RPMI7951 (cell line): ENCODE data around the gene GLRX2. TPM values are rescaled to one million over a fixed set of nuclear protein-coding genes. Genes with fewer than 3 reads are reported as not detected.
"Not testable (repeated sequence)": the region's sequence is repeated elsewhere in the genome, so short reads cannot be mapped to it uniquely, and the experiment has no call there.

Experiments
- DNase-seq: peaks from one replicate; pipeline ENCODE4 v3.0.0-alpha.2; 2012; ENCODE audit warnings: low read depth
- total RNA-seq: library from RNA; depleted of rRNA; stranded (reverse); fragments of >200 nt; shearing (Covaris generic); gene quantifications from 2 replicates; pipeline ENCODE4 v1.2.3, GENCODE V29; 2014; rRNA removed

The GLRX2 gene
- total RNA-seq, 1 experiment from 2014 or later: 21.6 TPM

DNA sequence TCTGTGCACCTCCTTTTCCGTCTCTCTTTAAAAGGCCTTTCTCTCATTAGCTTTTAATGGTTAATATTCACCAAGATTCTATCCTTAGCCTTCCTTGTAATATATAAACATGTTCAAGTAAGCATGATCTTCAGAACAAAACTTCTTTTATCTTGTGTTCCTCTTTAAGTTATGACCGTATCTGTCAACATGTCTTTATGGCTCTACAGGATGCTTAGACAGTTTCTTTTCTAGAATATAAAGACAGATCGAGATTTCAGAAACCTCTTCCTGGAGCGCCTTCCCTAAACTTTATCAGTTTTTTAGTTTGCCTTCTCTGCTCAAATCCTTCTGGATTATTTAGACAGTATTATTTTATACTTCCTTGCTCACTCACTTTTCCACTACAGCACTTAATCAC, 38.6 kb downstream of the GLRX2 start:
- DNase-seq: no peak

DNA sequence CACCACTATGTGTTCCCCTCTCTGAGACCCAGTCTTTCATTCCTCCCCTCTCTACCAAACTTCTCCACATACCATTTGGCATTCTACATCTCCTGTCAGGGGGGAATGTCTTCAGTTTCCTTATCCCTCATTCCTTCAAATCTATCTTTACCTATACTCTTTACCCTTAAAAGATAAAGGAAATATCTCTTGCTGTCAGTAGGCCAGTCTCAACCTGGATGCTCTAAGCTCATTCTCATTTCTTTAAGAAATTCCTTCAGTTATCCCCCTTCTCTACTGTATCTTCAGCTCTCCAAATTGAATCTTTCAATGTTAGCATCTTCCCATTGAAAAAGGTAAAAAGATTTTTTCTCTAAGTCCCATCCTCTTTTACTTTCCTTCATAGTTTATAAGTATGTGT, 39.3 kb downstream of the GLRX2 start:
- no peak for DNase-seq

DNA sequence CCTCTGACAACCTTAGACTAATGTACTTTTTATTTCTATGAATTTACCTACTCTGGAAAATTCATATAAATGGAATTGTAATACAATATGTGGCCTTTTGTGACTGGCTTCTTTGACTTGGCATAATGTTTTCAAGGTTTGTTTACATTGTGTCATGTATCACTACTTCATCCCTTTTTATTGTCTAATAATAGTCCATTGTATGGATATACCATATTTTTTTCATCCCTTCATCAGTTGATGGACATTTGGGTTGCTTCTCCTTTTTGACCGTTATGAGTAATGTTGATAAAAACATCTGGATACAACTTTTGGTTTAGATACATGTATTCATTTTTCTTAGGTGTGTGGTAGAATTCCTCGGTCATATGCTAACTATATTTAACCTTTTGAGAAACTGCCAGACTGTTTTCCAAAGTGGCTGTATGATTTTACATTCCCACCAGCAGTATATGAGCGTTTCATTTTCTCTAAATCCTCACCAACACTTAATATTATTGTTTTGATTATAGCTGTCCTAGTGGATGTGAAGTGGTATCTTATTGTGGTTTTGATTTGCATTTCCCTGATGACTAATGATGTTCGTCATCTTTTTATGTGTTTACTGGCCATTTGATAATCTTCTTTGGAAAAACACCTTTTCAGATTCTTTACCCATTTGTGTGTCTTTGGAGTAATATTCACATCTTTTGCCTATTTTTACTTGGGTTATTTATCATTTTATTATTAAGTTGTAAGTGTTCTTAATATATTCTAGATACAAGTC, 42.3 kb downstream of the GLRX2 start:
- peak; percentile 9 for DNase-seq

DNA sequence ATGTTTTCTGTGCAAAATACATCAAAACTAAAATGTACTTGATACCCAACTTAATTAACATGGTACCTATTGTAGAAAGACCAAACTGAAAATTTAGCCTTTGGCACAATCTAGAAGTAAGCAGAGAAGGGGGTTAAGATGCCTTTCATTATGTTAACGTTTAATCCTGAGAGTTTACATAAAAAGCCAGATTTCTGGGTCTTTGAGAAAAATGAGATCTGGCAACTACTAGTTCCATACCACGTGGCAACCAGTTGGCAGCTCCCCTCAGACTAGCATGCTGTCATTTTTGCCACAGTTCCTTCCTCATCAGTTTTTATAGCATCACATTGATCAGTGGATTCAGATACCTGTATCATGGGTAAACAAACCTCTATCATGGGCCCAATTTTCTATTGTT, 44.3 kb downstream of the GLRX2 start:
- DNase-seq: no peak

DNA sequence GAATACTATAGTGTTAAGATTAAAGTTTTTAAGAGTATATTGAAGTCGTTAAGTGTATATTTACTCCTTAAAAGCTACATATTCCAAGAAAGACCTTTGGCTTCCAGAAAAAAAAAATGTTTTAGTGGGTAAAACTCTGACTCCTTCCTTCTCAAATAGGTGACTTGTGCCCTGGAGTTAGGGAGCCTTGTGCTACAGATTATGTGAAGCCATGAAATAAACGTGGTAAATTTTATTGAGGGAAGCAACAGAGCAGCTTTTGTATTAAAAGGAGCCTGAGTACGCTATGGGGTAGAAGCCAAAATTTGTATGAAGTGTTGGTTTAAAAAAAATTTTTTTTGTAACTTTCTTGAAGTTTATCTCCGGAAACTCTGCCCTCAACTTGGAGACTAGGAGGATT, 44.8 kb downstream of the GLRX2 start:
- DNase-seq: no peak

DNA sequence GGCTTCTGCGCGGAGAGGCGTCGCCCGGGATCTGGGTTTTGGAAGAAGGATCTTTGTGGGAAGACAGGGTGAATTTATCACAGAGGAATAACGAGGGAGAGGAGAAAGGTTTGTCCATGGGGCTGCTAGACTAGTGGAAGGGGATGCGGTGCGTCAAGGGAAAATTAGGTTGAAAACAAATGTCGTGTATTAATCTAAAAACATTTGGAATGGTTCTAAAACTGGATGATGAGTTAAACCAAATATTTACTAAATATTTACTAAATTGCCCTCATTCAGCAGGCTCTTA, 45.2 kb downstream of the GLRX2 start:
- DNase-seq: no peak

DNA sequence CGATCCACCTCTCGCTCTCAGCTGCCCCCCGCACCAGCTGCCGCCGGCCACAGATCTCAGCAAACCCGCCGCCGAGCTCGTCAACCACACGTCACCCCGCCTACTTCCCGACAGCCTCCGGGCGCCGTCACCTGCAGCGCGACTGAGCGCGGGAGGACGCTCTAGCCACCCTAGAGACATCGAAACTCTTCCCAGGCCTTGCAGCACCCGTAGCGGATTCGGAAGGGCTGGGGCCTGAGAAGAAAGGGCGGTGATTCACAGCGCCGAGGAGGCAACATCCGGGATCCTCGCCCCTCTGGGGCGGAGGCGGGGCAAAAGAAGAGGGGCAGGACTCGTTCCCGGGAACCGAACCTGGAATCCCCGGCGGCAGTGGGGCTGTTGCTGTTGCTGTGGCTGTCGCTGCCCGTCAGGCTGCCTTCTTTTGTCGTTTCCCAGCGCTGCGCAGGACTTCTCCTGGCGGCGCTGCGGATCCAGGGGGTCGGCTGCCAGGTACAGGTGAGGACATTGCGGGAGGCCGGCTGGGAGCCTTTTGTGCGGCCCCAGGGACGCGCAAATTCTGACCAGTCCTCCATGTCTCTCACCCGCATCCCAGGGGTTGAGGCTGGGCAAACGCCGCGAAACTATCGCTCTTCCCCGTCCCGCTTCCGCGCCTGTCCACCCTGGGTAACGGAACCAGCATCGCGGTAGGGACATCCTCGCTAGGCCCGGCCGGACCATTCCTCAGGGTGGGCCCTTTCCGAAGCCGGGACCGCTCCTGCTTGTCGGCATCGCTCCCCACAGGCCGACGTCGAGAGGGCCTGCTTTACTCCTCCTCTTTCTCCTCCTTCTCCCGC, 45.7 kb downstream of the GLRX2 start, which contains the start of the genes RO60 and UCHL5:
TSS of gene RO60 (plus strand) at position 331 of the 833 bp plus-strand sequence. CDS start 9,443 bp downstream, outside the sequence.
TSS of gene UCHL5 (minus strand) at position 79 of the 833 bp plus-strand sequence. CDS start 100 bp downstream, outside the sequence.
- peak; percentile 98 for DNase-seq

DNA sequence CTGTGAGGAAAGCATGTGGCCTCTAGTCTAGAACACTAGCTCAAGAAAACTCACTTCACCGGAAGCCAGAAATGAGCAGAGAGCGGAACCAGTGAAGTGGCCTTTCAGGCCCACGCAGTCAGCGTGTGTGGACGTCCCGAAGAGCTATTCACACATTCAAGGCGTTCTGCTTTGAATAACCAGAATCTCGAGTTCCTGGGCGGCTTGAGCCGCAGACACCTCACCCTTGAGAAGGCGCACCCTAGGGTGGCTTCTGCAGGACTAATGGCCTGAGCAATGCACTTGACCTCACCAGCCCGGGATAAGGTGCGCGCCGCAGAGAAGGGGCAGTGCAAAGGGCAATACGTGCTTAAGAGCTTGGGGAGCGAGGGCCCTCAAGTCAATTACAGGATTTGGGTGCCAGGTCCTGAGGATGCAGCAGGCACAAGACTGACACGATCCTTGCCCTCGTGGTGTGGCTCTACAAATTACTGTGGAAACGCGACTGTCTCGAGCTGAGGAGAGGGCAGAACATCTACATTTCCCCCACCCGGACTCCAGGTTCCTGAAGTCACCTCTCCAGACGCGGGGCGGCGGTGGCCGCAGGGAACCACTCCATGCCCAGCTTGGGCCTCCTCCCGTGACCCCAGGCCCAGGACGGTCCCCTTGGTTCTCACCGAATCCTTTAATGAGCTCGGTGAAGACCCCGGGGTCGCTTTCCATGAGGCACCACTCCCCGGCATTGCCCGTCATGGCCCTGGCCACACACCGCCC, 46.5 kb downstream of the GLRX2 start:
- peak; percentile 55 for DNase-seq

DNA sequence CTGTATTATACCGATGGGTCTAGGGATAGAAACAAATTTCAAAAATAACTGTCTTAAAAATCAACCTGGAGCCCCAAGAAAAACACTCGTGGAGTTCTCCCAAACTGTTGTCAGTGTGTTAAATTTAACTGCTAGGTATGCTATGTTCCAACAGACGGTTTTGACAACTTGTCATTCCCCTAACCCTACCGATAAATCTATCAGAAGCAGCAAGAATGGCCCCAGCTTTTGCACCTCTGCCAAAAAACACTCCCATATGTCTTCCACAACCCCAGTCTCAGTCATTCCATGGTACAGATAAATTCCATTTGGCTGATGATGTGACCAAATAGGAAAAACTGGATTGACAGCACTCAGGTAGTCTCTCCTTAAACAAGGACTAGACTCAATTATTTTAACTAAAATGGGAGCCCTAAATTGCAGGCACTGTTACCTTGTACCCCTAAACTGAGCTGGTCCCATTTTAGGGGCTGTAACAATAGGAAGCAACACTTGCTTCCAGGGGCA, 51.0 kb downstream of the GLRX2 start:
- no peak for DNase-seq

DNA sequence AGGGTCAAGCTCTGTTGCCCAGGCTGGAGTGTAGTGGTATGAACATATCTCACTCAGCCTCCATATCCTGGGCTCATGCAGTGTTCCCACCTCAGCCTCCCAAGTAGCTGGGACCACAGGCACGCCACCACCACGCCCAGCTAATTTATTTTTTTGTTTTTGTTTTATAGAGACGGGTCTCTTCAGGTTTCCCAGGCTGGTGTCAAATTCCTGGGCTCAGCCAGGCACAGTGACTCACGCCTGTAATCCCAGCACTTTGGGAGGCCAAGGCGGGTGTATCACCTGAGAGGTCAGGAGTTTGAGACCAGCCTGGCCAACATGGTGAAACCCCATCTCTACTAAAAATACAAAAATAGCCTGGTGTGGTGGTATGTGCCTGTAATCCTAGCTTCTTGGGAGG, 56.3 kb downstream of the GLRX2 start:
- DNase-seq: not testable (repeated sequence)

Other genes with a start within 250 kb of the GLRX2 start
- gene UCHL5, start 46.1 kb downstream of the GLRX2 start, total RNA-seq: 28.5 and 30.9 TPM in 2 replicates
- 141 and 145 TPM in 2 replicates for gene RO60, start 45.8 kb downstream of the GLRX2 start, total RNA-seq
- 15.0 and 18.9 TPM in 2 replicates for gene CDC73, start 16.6 kb upstream of the GLRX2 start, total RNA-seq
- 0.49 and 0.96 TPM in 2 replicates for gene B3GALT2, start 81.2 kb upstream of the GLRX2 start, total RNA-seq